ENCODE data around the gene AHSG. TPM values are rescaled to one million over a fixed set of nuclear protein-coding genes. Genes with fewer than 3 reads are reported as not detected.
A peak's percentile ranks its signal among the peaks of the same experiment; 100 is the strongest.

AHSG gene
- total RNA-seq, 4 donors from 2014 or later, result not detected

GRCh38 chr3:186594591-186595113, 18.2 kb upstream of the AHSG start:
- Histone ChIP-seq H3K9me3 (no peaks in the 10 kb centered on the region), H3K27ac (no peak overlapping the region), H3K4me1 (no peaks in the 10 kb centered on the region), H3K4me3 (no peak overlapping the region), H3K27me3 (no peaks in the 10 kb centered on the region), H3K36me3 (no peaks in the 10 kb centered on the region)
- DNase-seq, result no peak
- intact Hi-C loops (cut with DNase I; ENCODE audit: low total_unique reads), result no loop called here
- TF ChIP-seq CTCF (IDR thresholded peaks at IDR 0.05) (no peak), POLR2A (IDR thresholded peaks at IDR 0.05) (no peak)

DNA sequence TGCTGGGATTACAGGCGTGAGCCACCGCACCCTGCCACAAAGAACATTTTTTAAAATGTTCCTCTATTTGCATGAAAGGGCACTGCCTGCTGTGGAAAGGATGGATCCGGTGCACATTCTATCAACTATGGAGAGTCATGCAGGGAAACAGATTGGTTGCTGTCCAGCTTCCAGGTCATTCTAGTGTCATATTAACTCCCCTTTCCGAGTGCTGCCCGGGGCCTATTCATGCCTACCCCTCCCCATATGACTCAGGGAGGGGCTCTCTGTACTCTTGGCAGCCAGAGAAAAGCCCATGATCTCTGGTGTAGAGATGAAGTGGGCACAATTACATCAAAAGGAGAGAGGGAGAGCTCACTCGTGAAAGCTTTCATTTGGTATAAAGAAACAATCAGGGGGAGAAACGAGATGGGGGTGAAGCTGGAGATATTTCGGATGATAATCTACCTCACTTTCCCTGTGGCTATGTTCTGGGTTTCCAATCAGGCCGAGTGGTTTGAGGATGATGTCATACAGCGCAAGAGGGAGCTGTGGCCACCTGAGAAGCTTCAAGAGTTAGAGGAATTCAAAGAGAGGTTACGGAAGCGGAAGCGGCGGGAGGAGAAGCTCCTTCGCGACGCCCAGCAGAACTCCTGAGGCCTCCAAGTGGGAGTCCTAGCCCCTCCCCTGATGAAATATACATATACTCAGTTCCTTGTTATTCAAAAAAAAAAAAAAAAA, 16.1 kb upstream of the AHSG start:
- TF ChIP-seq POLR2A (IDR thresholded peaks at IDR 0.05), result no peak
- TF ChIP-seq CTCF (IDR thresholded peaks at IDR 0.05), result no peak
- Histone ChIP-seq H3K9me3 (no peaks in the 10 kb centered on the region), H3K4me1 (no peaks in the 10 kb centered on the region), H3K27me3 (no peaks in the 10 kb centered on the region), H3K4me3 (no peak overlapping the region), H3K36me3 (no peaks in the 10 kb centered on the region), H3K27ac (no peak overlapping the region)
- intact Hi-C loops (cut with DNase I; ENCODE audit: low total_unique reads), result no loop called here
- DNase-seq, result no peak

DNA sequence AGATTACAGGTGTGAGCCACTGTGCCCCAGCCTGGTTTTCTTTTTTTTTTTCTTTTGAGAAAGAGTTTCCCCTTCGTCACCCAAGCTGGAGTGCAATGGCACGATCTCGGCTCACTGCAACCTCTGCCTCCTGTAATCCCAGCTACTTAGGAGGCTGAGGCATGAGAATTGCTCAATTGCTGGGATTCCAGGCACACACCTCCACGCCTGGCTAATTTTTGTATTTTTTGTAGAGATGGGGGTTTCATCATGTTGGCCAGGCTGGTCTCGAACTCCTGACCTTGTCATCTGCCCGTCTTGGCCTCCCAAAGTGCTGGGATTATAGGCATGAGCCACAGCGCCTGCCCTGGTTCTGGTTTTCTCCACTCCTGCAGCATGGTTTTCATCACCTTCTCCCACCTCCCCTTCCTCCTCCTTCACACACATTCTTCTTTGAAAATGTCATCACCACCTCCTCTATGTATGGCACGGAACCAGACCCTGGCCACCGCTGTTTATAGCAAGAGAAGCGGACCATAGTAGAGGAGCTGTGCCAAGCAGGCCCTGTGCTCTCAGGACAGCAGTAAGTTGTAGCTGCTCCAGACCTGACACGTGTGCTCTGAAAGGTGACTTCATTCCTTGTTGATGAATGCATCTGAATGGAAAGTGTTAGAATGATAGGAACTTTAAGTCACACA, 14.6 kb upstream of the AHSG start:
- no peaks in the 10 kb centered on the region for H3K36me3 ChIP-seq
- H3K27ac ChIP-seq, result no peak overlapping the region
- no peaks in the 10 kb centered on the region for H3K9me3 ChIP-seq
- peak in 1 of 2 donors; percentile 19 for DNase-seq
- intact Hi-C loops (cut with DNase I; ENCODE audit: low total_unique reads), result no loop called here
- TF ChIP-seq POLR2A (IDR thresholded peaks at IDR 0.05) (no peak), CTCF (IDR thresholded peaks at IDR 0.05) (no peak)
- H3K4me3 ChIP-seq, result no peak overlapping the region
- H3K27me3 ChIP-seq, result no peaks in the 10 kb centered on the region
- no peaks in the 10 kb centered on the region for H3K4me1 ChIP-seq

DNA sequence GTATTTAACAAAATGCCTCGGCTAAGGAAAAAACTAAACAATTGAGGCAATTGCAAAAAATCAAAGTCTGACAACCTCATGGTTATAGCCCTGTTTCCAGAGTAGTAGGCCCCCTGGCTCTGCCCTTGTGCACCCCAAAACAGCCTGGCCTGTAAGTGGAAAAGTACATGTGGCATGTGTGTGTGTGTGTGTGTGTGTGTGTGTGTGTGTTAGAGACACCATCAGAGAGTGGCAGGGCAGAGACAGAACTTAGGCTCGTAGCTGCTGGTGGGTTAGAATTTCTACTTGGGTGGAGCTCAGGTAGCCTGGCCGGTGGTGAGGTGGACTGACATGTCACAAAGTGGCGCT, 14.1 kb upstream of the AHSG start:
- no peaks in the 10 kb centered on the region for H3K4me1 ChIP-seq
- no peaks in the 10 kb centered on the region for H3K27me3 ChIP-seq
- H3K27ac ChIP-seq, result no peak overlapping the region
- intact Hi-C loops (cut with DNase I; ENCODE audit: low total_unique reads), result no loop called here
- DNase-seq, result no peak
- H3K36me3 ChIP-seq, result no peaks in the 10 kb centered on the region
- TF ChIP-seq CTCF (IDR thresholded peaks at IDR 0.05) (no peak), POLR2A (IDR thresholded peaks at IDR 0.05) (no peak)
- H3K4me3 ChIP-seq, result no peak overlapping the region
- H3K9me3 ChIP-seq, result no peaks in the 10 kb centered on the region

DNA sequence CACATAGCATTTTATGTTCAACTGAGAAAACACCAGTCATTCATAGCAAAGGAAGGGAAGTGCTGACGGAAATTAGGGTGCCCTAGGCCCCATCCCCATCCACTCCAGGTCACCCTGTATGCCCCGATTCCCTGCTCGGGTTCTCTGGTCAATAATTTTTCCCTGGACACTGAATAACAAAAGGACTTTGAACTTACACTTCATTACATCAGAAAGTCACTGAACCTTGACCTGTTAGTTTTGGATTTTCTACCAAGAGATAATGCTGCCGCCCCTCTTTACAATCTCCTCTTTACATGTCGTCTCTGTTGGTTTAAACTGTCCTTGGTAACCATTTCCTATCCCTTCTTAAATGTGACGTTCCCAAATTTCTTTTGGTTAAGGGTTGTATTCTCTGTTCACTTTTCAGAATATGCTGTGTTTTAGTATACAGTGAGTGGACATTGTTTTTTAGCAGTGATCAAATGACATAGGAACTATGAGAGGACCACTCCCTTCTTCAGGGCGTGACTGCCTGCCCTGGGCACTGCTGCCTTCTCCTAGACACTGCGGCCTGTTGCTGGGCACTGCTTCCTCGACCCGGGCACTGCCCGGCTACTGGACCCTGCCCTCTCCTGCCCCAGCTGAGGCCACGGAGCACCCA, 13.6 kb upstream of the AHSG start:
- Histone ChIP-seq H3K4me1 (no peaks in the 10 kb centered on the region), H3K36me3 (no peaks in the 10 kb centered on the region), H3K4me3 (no peak overlapping the region), H3K27me3 (no peaks in the 10 kb centered on the region), H3K27ac (no peak overlapping the region), H3K9me3 (no peaks in the 10 kb centered on the region)
- TF ChIP-seq CTCF (IDR thresholded peaks at IDR 0.05), result no peak
- TF ChIP-seq POLR2A (IDR thresholded peaks at IDR 0.05), result no peak
- no peak for DNase-seq
- intact Hi-C loops (cut with DNase I; ENCODE audit: low total_unique reads), result no loop called here
